HAP-1 (cell line): ENCODE results near the gene HOPX.
"Not testable (repeated sequence)": the region's sequence is repeated elsewhere in the genome, so short reads cannot be mapped to it uniquely, and the experiment has no call there.

ENCODE experiments used
- DNase-seq, 2 experiments: peaks; one replicate each; pipeline ENCODE4 v3.0.0-alpha.2; 2016 to 2020; ENCODE audit warnings: low spot score in 2 of 2
- H3K27me3 ChIP-seq: fragments of 250-450 bp; sonication (Bioruptor Pico); 2 replicates; pipeline ENCODE4 v1.5.1; 2020; ENCODE audit warnings: low read depth, mild to moderate bottlenecking, moderate library complexity
- H3K36me3 ChIP-seq: fragments of 250-450 bp; sonication (Bioruptor Pico); replicated peaks from 2 replicates; pipeline ENCODE4 v1.5.1; 2020; ENCODE audit warnings: mild to moderate bottlenecking
- H3K4me1 ChIP-seq: fragments of 250-450 bp; sonication (Bioruptor Pico); 2 replicates; pipeline ENCODE4 v1.5.1; 2020; ENCODE audit warnings: mild to moderate bottlenecking
- H3K4me3 ChIP-seq: fragments of 250-450 bp; sonication (Bioruptor Pico); 2 replicates; pipeline ENCODE4 v1.5.1; 2020; ENCODE audit warnings: mild to moderate bottlenecking, moderate library complexity
- H3K9me3 ChIP-seq: fragments of 250-450 bp; sonication (Bioruptor Pico); 2 replicates; pipeline ENCODE4 v1.5.1; 2020; ENCODE audit warnings: mild to moderate bottlenecking, moderate library complexity
- in situ Hi-C: fragments of 300-500 bp; cut with MboI; formaldehyde crosslinking; loops from 3 replicates; pipeline ENCODE4 v1.14.3; 2020; ENCODE audit warnings: low sequenced_read_pairs, inconsistent platforms, mixed read lengths

The HOPX gene

GRCh38 chr4:56619160-56619559 lies 61.9 kb downstream of the HOPX start:
- Histone ChIP-seq H3K36me3 (no peaks in the 10 kb centered on the region), H3K4me3 (no peak overlapping the region), H3K27me3 (no peaks in the 10 kb centered on the region; the same call in 1 of the 2 replicates), H3K9me3 (no peaks in the 10 kb centered on the region), H3K4me1 (no peaks in the 10 kb centered on the region)
- in situ Hi-C loops: no loop called here
- DNase-seq: no peak

- DNase-seq: no peak
- no peaks in the 10 kb centered on the region for H3K36me3 ChIP-seq
- no peaks in the 10 kb centered on the region for H3K9me3 ChIP-seq
- no peaks in the 10 kb centered on the region for H3K4me1 ChIP-seq
- no peaks in the 10 kb centered on the region; the same call in none of the 2 replicates for H3K27me3 ChIP-seq
- H3K4me3 ChIP-seq: no peak overlapping the region
- in situ Hi-C loops: no loop called here
Measured at GRCh38 chr4:56618734-56619133, 62.4 kb downstream of the HOPX start.

GRCh38 chr4:56613101-56613862 lies 67.8 kb downstream of the HOPX start:
- no peaks in the 10 kb centered on the region for H3K4me1 ChIP-seq
- DNase-seq: no peak
- in situ Hi-C loops: no loop called here
- no peak overlapping the region for H3K4me3 ChIP-seq
- H3K36me3 ChIP-seq: no peaks in the 10 kb centered on the region
- H3K9me3 ChIP-seq: no peaks in the 10 kb centered on the region
- no peaks in the 10 kb centered on the region; the same call in none of the 2 replicates for H3K27me3 ChIP-seq

- Histone ChIP-seq H3K4me3 (no peak overlapping the region), H3K9me3 (no peaks in the 10 kb centered on the region), H3K36me3 (no peaks in the 10 kb centered on the region), H3K27me3 (no peaks in the 10 kb centered on the region; the same call in none of the 2 replicates), H3K4me1 (no peaks in the 10 kb centered on the region)
- DNase-seq: no peak
- in situ Hi-C loops: no loop called here
Measured at GRCh38 chr4:56612282-56612681, 68.8 kb downstream of the HOPX start.

GRCh38 chr4:56611501-56611900 lies 69.6 kb downstream of the HOPX start:
- no peak for DNase-seq
- no peaks in the 10 kb centered on the region for H3K36me3 ChIP-seq
- in situ Hi-C loops: no loop called here

GRCh38 chr4:56610170-56610569 lies 70.9 kb downstream of the HOPX start:
- in situ Hi-C loops, DNase-seq, H3K4me3 ChIP-seq, H3K4me1 ChIP-seq, H3K27me3 ChIP-seq, H3K36me3 ChIP-seq, H3K9me3 ChIP-seq: not testable (repeated sequence)

More at GRCh38 chr4:56611501-56611900, 69.6 kb downstream of the HOPX start:
- Histone ChIP-seq H3K4me1 (no peaks in the 10 kb centered on the region), H3K4me3 (no peak overlapping the region), H3K27me3 (no peaks in the 10 kb centered on the region; the same call in none of the 2 replicates), H3K9me3 (no peaks in the 10 kb centered on the region)

GRCh38 chr4:56607926-56608325 lies 73.2 kb downstream of the HOPX start:
- H3K4me3 ChIP-seq: no peak overlapping the region
- in situ Hi-C loops: no loop called here
- H3K36me3 ChIP-seq: no peaks in the 10 kb centered on the region
- no peaks in the 10 kb centered on the region for H3K9me3 ChIP-seq
- H3K27me3 ChIP-seq: no peaks in the 10 kb centered on the region; the same call in 1 of the 2 replicates
- no peak for DNase-seq
- H3K4me1 ChIP-seq: peaks cover 13% of the 10 kb centered on the region

GRCh38 chr4:56606385-56606784 lies 74.7 kb downstream of the HOPX start:
- no peak for DNase-seq
- Histone ChIP-seq H3K9me3 (no peaks in the 10 kb centered on the region), H3K36me3 (no peaks in the 10 kb centered on the region), H3K4me3 (no peak overlapping the region), H3K27me3 (no peaks in the 10 kb centered on the region; the same call in 1 of the 2 replicates), H3K4me1 (peaks cover 13% of the 10 kb centered on the region)
- in situ Hi-C loops: no loop called here

- peak; percentile 34 to 48 for DNase-seq
- peaks cover 13% of the 10 kb centered on the region for H3K4me1 ChIP-seq
- H3K27me3 ChIP-seq, H3K4me3 ChIP-seq, H3K36me3 ChIP-seq, in situ Hi-C loops, H3K9me3 ChIP-seq: not testable (repeated sequence)
Measured at GRCh38 chr4:56605464-56605863, 75.6 kb downstream of the HOPX start.

GRCh38 chr4:56603297-56603696 lies 77.8 kb downstream of the HOPX start:
- H3K4me3 ChIP-seq: no peak overlapping the region
- no peaks in the 10 kb centered on the region for H3K27me3 ChIP-seq
- H3K36me3 ChIP-seq: no peaks in the 10 kb centered on the region
- H3K9me3 ChIP-seq: no peaks in the 10 kb centered on the region
- H3K4me1 ChIP-seq: peaks cover 13% of the 10 kb centered on the region
- in situ Hi-C loops: no loop called here
- DNase-seq: no peak
